Neural cell (in vitro differentiated cells): ENCODE data around the gene RPL36.

ENCODE experiments used
- EZH2 ChIP-seq: fragments of 200-600, 300-800 bp; shearing (Covaris generic), sonication (generic); IDR thresholded peaks from 2 replicates; pipeline ENCODE4 v1.6.1; 2014; ENCODE audit warnings: antibody characterized with exemption, low read length, borderline replicate concordance, mild to moderate bottlenecking; ENCODE audit not compliant: insufficient read depth, poor library complexity, severe bottlenecking
- TF ChIP-seq, protein P1 (sequence below): fragments of 450-650 bp; IDR thresholded peaks from 2 replicates; pipeline ENCODE4 v1.5.1; 2014; ENCODE audit warnings: antibody characterized with exemption, mild to moderate bottlenecking, moderate library complexity; ENCODE audit not compliant: poor library complexity, severe bottlenecking

GRCh38 chr19:5698635-5699422 is 8.7 kb downstream of the RPL36 start:
- TF ChIP-seq, protein P1, sequence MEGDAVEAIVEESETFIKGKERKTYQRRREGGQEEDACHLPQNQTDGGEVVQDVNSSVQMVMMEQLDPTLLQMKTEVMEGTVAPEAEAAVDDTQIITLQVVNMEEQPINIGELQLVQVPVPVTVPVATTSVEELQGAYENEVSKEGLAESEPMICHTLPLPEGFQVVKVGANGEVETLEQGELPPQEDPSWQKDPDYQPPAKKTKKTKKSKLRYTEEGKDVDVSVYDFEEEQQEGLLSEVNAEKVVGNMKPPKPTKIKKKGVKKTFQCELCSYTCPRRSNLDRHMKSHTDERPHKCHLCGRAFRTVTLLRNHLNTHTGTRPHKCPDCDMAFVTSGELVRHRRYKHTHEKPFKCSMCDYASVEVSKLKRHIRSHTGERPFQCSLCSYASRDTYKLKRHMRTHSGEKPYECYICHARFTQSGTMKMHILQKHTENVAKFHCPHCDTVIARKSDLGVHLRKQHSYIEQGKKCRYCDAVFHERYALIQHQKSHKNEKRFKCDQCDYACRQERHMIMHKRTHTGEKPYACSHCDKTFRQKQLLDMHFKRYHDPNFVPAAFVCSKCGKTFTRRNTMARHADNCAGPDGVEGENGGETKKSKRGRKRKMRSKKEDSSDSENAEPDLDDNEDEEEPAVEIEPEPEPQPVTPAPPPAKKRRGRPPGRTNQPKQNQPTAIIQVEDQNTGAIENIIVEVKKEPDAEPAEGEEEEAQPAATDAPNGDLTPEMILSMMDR, result no peak
- no peak for TF ChIP-seq EZH2
